ENCODE results near the gene KNDC1. TPM values are rescaled to one million over a fixed set of nuclear protein-coding genes. Genes with fewer than 3 reads are reported as not detected.

The KNDC1 gene
- total and polyA plus RNA-seq, 2 of the 4 experiments (the other 2 are of a cell fraction), result 0.18 to 1.1 TPM

DNA sequence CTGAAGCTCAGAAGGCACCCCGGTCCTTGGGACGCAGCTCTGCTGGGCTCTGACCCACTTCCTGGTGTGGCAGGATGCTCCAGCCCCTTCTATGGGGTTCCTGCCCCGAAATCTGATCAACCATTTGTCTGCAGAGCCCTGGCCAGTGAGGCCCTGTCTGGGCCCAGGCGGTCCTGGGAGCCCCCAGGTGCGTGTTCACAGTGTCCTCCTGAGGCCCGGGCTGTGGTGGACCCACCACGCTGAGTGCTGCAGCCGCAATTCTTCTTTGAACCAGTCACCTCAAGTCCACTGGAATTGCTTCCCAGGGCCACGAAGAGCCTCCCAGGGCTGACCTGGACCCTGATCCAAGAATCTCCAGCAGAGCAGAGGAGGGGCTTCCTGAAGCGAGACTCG is 19.1 kb downstream of the KNDC1 start:
- H4K91ac ChIP-seq (ENCODE audit: insufficient read depth, low read depth, low read length), result no peak overlapping the region
- dilution Hi-C loops (cut with HindIII; ENCODE audit: low sequenced_read_pairs, unreplicated experiment), result no loop called here

More for the DNA sequence above, 19.1 kb downstream of the KNDC1 start:
- Histone ChIP-seq H2AK9ac (replicated peaks; ENCODE audit: low read depth, low read length, poor library complexity) (no peak overlapping the region), H3K9ac (ENCODE audit: low read depth, low read length) (no peak overlapping the region), H4K5ac (ENCODE audit: low read depth, low read length) (no peak overlapping the region), H2BK5ac (ENCODE audit: low read depth, low read length, poor library complexity, severe bottlenecking) (no peak overlapping the region), H4K8ac (ENCODE audit: low read depth in 2 of 2, low read length in 2 of 2) (no peak overlapping the region), H3K56ac (ENCODE audit: extremely low read depth, insufficient read depth, low read length) (no peak overlapping the region), H3K4me1 (ENCODE audit: control insufficient read depth, insufficient read depth, low read length) (no peaks in the 10 kb centered on the region), H3K4me2 (ENCODE audit: low read depth, low read length) (no peak overlapping the region), H2BK15ac (ENCODE audit: low read depth, low read length) (no peak overlapping the region), H3K27ac (ENCODE audit: insufficient read depth, low read length) (no peak overlapping the region), H3K4ac (ENCODE audit: low read depth, low read length) (no peak overlapping the region), H3K4me3 (ENCODE audit: insufficient read depth, low read depth, low read length) (no peak overlapping the region), H3K23ac (ENCODE audit: low read depth, low read length) (no peak overlapping the region), H3K18ac (ENCODE audit: low read depth, low read length) (no peak overlapping the region), H3K9me3 (ENCODE audit: control insufficient read depth, insufficient read depth, low read length) (peaks cover 1% of the 10 kb centered on the region; the same call in 1 of the 2 replicates), H2AK5ac (ENCODE audit: low read depth, low read length) (no peak overlapping the region), H2BK120ac (ENCODE audit: low read depth, low read length) (no peak overlapping the region), H2AFZ (replicated peaks; ENCODE audit: low read length, poor library complexity) (no peak overlapping the region), H4K20me1 (ENCODE audit: insufficient read depth, low read length) (no peaks in the 10 kb centered on the region), H3K14ac (replicated peaks; ENCODE audit: low read depth, low read length) (no peak overlapping the region), H2BK20ac (ENCODE audit: low read depth, low read length) (no peak overlapping the region), H3K79me1 (ENCODE audit: low read depth in 1 of 2, low read length in 2 of 2) (no peaks in the 10 kb centered on the region), H3K36me3 (ENCODE audit: control insufficient read depth, insufficient read depth, low read length) (peaks cover 2% of the 10 kb centered on the region), H3K27me3 (ENCODE audit: control insufficient read depth, insufficient read depth, low read length) (no peaks in the 10 kb centered on the region), H3K9me1 (ENCODE audit: insufficient read depth, low read length) (no peaks in the 10 kb centered on the region)
- ATAC-seq (ENCODE audit: low read depth) (no peak), DNase-seq (no peak)
- no TSS peak for BruUV-seq (replicated peaks)
- ChIA-PET CTCF (no interaction called here), POLR2A (ENCODE audit: unreplicated experiment) (no interaction called here)
- intact Hi-C loops (cut with micrococcal nuclease), result no loop called here
- in situ Hi-C loops (cut with MboI; ENCODE audit: low sequenced_read_pairs), result no loop called here
- TF ChIP-seq BHLHE40 (IDR thresholded peaks at IDR 0.05; ENCODE audit: low read depth, low read length) (no peak), USF2 (IDR thresholded peaks at IDR 0.05; ENCODE audit: low read depth, low read length) (no peak), CEBPB (IDR thresholded peaks at IDR 0.05; ENCODE audit: low read depth, low read length) (no peak), POLR2A (IDR thresholded peaks at IDR 0.05; ENCODE audit: low read depth, low read length) (no peak), MXI1 (IDR thresholded peaks at IDR 0.05; ENCODE audit: borderline replicate concordance, low read depth, low read length) (no peak), RFX5 (IDR thresholded peaks at IDR 0.05; ENCODE audit: low read depth, low read length) (no peak), FOS (IDR thresholded peaks at IDR 0.05; ENCODE audit: low read depth, low read length) (no peak), RCOR1 (IDR thresholded peaks at IDR 0.05; ENCODE audit: insufficient replicate concordance, low read length) (no peak), CHD1 (IDR thresholded peaks at IDR 0.05; ENCODE audit: low read depth, low read length) (no peak), MAZ (IDR thresholded peaks at IDR 0.05; ENCODE audit: borderline replicate concordance, low read depth, low read length) (no peak), NFE2L2 (IDR thresholded peaks at IDR 0.05; ENCODE audit: low read depth, low read length) (no peak), CTCF (conservative IDR thresholded peaks at IDR 0.05; ENCODE audit: low read depth, low read length) (no peak), MAFK (IDR thresholded peaks at IDR 0.05; ENCODE audit: low read depth, low read length) (no peak), SMC3 (IDR thresholded peaks at IDR 0.05; ENCODE audit: low read depth, low read length) (no peak), RAD21 (IDR thresholded peaks at IDR 0.05; ENCODE audit: low read length) (no peak)
- TF ChIP-seq, protein P1, sequence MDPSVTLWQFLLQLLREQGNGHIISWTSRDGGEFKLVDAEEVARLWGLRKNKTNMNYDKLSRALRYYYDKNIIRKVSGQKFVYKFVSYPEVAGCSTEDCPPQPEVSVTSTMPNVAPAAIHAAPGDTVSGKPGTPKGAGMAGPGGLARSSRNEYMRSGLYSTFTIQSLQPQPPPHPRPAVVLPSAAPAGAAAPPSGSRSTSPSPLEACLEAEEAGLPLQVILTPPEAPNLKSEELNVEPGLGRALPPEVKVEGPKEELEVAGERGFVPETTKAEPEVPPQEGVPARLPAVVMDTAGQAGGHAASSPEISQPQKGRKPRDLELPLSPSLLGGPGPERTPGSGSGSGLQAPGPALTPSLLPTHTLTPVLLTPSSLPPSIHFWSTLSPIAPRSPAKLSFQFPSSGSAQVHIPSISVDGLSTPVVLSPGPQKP (IDR thresholded peaks at IDR 0.05; ENCODE audit: borderline replicate concordance, low read depth, low read length), result no peak
- 68% methylated on average over 3 of the region's 11 CpGs; no CpG with 5 or more reads in 1 of the 2 experiments for WGBS, 2 experiments (ENCODE audit: extremely low coverage in 2 of 2, insufficient read length in 1 of 2)
